ENCODE results near the gene RNF17. TPM values are rescaled to one million over a fixed set of nuclear protein-coding genes. Genes with fewer than 3 reads are reported as not detected.

Gene RNF17
- total RNA-seq, 1 donor from 2014 or later = not detected

- no peak for TF ChIP-seq CTCF (IDR thresholded peaks at IDR 0.05; ENCODE audit: unreplicated experiment)
- H3K27ac Mint-ChIP-seq (ENCODE audit: unreplicated experiment) = no peak overlapping the region
- no peaks in the 10 kb centered on the region for H3K9me3 Mint-ChIP-seq (ENCODE audit: unreplicated experiment)
- DNase-seq (ENCODE audit: low spot score) = no peak
- H3K27me3 Mint-ChIP-seq (ENCODE audit: unreplicated experiment) = peaks cover 5% of the 10 kb centered on the region
- no peak overlapping the region for H3K4me3 Mint-ChIP-seq (ENCODE audit: unreplicated experiment)
- H3K36me3 Mint-ChIP-seq (ENCODE audit: low read depth, unreplicated experiment) = no peaks in the 10 kb centered on the region
- no peaks in the 10 kb centered on the region for H3K4me1 Mint-ChIP-seq (ENCODE audit: unreplicated experiment)
Observed at GRCh38 chr13:24854311-24854710, 90.3 kb downstream of the RNF17 start.

- Mint-ChIP-seq H3K27ac (ENCODE audit: unreplicated experiment) (no peak overlapping the region), H3K9me3 (ENCODE audit: unreplicated experiment) (no peaks in the 10 kb centered on the region), H3K4me1 (ENCODE audit: unreplicated experiment) (no peaks in the 10 kb centered on the region), H3K27me3 (ENCODE audit: unreplicated experiment) (peaks cover 3% of the 10 kb centered on the region), H3K4me3 (ENCODE audit: unreplicated experiment) (no peak overlapping the region), H3K36me3 (ENCODE audit: low read depth, unreplicated experiment) (no peaks in the 10 kb centered on the region)
- TF ChIP-seq CTCF (IDR thresholded peaks at IDR 0.05; ENCODE audit: unreplicated experiment) = no peak
- DNase-seq (ENCODE audit: low spot score) = no peak
Observed at GRCh38 chr13:24858953-24859352, 95.0 kb downstream of the RNF17 start.

- peaks cover 2% of the 10 kb centered on the region for H3K27me3 Mint-ChIP-seq (ENCODE audit: unreplicated experiment)
- H3K27ac Mint-ChIP-seq (ENCODE audit: unreplicated experiment) = no peak overlapping the region
- no peaks in the 10 kb centered on the region for H3K36me3 Mint-ChIP-seq (ENCODE audit: low read depth, unreplicated experiment)
- no peak overlapping the region for H3K4me3 Mint-ChIP-seq (ENCODE audit: unreplicated experiment)
- H3K9me3 Mint-ChIP-seq (ENCODE audit: unreplicated experiment) = no peaks in the 10 kb centered on the region
- no peaks in the 10 kb centered on the region for H3K4me1 Mint-ChIP-seq (ENCODE audit: unreplicated experiment)
- TF ChIP-seq CTCF (IDR thresholded peaks at IDR 0.05; ENCODE audit: unreplicated experiment) = no peak
- no peak for DNase-seq (ENCODE audit: low spot score)
Observed at GRCh38 chr13:24860770-24861169, 96.8 kb downstream of the RNF17 start.

- Mint-ChIP-seq H3K9me3 (ENCODE audit: unreplicated experiment) (no peaks in the 10 kb centered on the region), H3K27ac (ENCODE audit: unreplicated experiment) (no peak overlapping the region), H3K27me3 (ENCODE audit: unreplicated experiment) (peaks cover under 1% of the 10 kb centered on the region), H3K4me1 (ENCODE audit: unreplicated experiment) (no peaks in the 10 kb centered on the region), H3K4me3 (ENCODE audit: unreplicated experiment) (no peak overlapping the region), H3K36me3 (ENCODE audit: low read depth, unreplicated experiment) (no peaks in the 10 kb centered on the region)
- DNase-seq (ENCODE audit: low spot score) = no peak
- TF ChIP-seq CTCF (IDR thresholded peaks at IDR 0.05; ENCODE audit: unreplicated experiment) = no peak
Observed at GRCh38 chr13:24861617-24862362, 97.8 kb downstream of the RNF17 start.

GRCh38 chr13:24863748-24864540 is 100.0 kb downstream of the RNF17 start:
- Mint-ChIP-seq H3K36me3 (ENCODE audit: low read depth, unreplicated experiment) (no peaks in the 10 kb centered on the region), H3K27me3 (ENCODE audit: unreplicated experiment) (no peaks in the 10 kb centered on the region), H3K4me3 (ENCODE audit: unreplicated experiment) (no peak overlapping the region), H3K27ac (ENCODE audit: unreplicated experiment) (no peak overlapping the region), H3K4me1 (ENCODE audit: unreplicated experiment) (peaks cover 3% of the 10 kb centered on the region), H3K9me3 (ENCODE audit: unreplicated experiment) (no peaks in the 10 kb centered on the region)
- no peak for TF ChIP-seq CTCF (IDR thresholded peaks at IDR 0.05; ENCODE audit: unreplicated experiment)
- no peak for DNase-seq (ENCODE audit: low spot score)

All from endothelial cell (in vitro differentiated cells).